GM12801 (cell line): ENCODE data around the gene PPP1CB.

Experiments used
- CTCF ChIP-seq: IDR thresholded peaks from one replicate; pipeline ENCODE4 v1.5.1; 2011; ENCODE audit warnings: control low read depth; ENCODE audit not compliant: insufficient read length; ENCODE audit errors: extremely low read depth

Gene PPP1CB

DNA sequence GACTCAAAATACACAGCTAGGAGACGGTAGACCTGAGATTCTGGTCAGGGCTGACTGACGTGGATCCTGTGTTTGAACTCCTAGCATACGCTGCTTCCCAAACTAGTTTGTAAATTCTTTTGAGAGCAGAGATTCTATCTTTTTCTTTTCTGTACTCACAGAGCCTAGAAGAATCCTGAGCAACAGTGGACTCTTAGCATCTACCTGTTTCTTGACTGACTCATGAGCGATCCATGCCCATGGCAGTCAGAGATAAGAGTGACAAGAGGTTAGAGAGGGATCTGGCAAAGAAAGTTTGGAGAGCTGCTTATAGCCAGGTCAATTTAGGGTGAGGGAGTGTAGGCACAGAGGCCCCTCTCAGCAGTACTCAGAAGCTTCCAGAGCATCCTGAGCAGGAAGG lies 41.1 kb upstream of the PPP1CB start:
- TF ChIP-seq CTCF = no peak

DNA sequence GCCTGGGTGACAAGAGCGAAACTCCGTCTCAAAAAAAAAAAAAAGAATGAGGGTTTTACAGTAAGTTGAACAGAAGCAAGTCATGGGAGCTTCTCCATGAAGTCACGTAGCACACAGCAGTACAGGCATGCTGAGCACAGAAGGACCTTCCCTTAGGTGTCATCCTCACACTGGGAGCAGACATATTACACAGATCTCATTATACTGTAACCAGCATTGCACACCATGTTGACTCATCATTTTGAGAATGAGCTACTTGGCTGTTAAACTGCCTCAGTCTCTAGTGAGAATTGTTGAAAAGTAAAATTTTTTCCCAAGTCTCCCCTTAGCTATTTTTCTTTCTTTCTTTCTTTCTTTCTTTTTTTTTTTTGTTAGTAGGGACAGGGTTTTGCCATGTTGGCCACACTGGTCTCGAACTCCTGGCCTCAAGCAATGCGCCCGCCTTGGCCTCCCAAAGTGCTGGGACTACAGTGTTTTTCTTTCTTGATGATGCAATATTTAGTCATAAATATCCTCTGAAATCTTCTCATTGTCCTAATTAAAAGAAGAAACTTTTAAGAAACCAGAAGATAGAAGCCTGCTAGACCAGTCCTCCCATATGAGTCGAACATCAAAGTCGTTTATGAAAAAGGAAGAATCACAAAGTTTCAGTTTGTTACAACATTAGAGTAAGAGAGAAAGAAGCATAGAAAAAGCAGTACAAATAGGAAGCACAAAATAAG lies 37.9 kb upstream of the PPP1CB start:
- TF ChIP-seq CTCF = no peak

DNA sequence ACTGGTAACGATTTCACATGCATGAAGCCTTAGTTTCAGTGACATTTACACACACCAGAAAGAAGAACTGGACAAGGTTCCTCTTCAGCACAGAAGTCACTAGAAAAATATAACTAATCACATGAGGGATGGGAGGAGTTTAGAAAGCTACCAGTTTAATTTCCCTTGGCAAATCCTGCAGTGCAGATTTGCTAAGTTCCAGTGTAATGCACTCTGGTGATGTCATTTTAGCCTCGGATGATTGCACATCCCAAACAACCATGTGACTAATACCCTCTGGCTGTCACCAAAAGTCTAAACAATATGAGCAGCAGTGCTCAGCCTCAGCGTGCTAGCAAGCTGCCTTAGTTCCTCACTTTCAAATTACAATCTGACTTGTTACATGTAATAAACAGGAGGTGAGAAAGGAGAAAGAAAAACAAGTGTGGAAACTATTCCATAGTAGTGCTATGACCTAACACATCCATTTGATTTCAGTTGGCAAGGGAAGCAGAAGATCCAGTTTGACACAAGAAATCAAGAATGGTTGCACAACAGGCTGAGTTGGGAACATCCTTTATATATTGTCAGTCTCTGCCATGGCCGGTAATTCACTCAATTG lies 35.3 kb upstream of the PPP1CB start:
- no peak for TF ChIP-seq CTCF

DNA sequence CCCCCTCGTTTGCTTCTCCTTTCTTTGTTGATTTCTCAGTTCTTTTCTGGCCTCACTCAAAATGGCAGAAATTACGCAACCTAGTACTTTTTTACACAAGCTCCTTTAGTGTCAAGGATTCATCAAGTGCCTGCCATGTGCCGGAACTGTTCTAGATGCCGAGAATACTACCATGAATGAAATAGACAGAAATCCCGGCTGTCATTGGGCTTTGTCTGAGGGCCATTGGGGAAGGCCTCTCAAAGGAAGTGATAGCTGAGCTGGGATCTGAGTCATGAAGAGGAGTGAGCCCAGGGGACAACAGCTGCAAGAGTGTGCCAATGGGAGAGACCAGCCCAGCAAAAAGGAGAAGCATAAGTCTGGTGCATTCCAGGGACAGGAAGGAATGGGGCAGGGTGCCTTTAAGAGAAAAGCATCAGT lies 34.3 kb upstream of the PPP1CB start:
- no peak for TF ChIP-seq CTCF

DNA sequence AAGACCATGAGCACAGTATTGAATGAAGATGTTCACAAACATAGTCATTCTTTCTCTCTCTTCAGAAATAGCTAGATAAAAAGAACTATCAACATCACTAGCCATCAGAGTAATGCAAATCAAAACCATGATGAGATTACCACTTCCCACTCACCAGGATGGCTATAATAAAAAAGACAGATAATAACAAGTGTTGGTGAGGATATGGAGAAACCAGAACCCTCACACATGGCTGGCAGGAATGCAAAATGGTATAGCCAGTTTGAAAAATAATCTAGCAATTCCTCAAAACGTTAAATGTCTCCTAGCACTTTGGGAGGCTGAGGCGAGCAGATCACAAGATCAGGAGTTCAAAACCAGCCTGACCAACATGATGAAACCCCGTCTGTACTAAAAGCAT lies 31.3 kb upstream of the PPP1CB start:
- no peak for TF ChIP-seq CTCF

DNA sequence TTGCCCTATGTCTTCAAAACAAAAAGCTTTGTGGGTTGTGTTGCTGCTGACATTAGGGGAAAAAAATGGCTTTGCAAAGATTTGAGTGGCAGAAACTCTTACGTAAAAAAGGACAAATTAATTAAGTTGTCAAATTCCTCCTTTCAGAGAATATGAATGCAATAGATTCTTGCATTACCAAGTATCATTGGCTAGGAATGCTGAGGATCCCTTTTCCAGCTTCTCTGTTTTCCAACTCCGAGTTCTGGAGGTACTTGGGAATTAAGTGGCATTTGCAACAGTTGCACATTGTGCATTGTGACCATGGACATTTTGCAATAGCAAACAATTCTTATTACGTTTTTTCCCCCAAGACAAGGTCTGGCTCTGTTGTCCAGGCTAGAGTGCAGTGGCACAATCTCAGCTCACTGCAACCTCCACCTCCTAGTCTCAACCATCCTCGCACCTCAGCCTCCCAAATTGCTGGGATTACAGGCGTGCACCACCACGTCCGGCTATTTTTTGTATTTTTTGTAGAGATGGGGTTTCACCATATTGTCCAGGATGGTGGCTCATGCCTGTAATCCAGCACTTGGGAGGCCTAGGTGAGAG lies 29.9 kb upstream of the PPP1CB start:
- no peak for TF ChIP-seq CTCF

DNA sequence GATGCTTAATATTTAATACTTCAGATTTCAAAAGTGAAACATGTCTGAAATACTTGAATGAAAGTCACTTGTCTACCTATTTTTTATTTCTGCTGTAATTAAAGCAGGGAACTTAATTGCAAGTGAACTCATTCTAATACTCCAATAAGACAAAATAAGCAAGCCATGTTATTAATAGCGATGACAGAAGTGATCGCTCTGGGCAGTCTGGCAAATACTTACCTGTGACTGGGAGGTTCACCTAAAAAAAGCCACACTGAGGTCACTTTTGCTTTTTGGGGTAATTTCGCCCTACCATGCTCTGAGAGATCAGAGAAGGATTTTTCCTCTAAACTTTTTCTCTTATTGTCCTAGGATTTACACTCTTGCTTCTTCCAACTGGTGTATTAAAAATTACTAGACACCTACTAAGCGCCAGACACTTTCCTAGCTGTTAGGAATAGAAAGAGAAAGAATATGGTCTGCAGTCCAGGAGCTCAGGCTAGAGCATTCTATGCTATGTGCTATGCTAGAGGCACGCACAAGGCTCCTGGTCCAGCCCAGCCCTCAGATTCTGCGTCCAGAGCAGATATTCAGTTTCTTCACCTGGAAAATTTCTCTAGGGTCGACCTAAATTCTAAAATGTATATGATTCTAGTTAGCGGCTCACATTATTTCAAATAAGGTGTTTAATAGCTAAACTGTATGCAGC lies 26.5 kb upstream of the PPP1CB start:
- TF ChIP-seq CTCF = no peak
